Panc1 (cell line): ENCODE measurements around the gene FSIP2. TPM values are rescaled to one million over a fixed set of nuclear protein-coding genes. Genes with fewer than 3 reads are reported as not detected.

Source experiments
- ATAC-seq: fragments of 200-7000 bp; cut with Tn5 transposase; 2 replicates; pipeline ENCODE4 v1.9.1; 2020; ENCODE audit warnings: mild to moderate bottlenecking, moderate library complexity
- BruUV-seq: library from RNA; stranded (reverse); fragments of 400-500 nt; replicated peaks from 2 replicates; lab custom pipeline; 2021; lab: Mats Ljungman, UMichigan
- CTCF ChIA-PET: fragments of 300-600 bp; sonication (Branson Sonifier 250); formaldehyde crosslinking; loops from one replicate; lab custom pipeline; 2022; ENCODE audit warnings: antibody characterized with exemption; lab: Charles Lee
- POLR2A ChIA-PET: fragments of 300-600 bp; sonication (Branson Sonifier 250); formaldehyde crosslinking; loops from one replicate; lab custom pipeline; 2022; ENCODE audit warnings: antibody characterized with exemption; lab: Charles Lee
- DNase-seq: peaks from one replicate; pipeline ENCODE4 v3.0.0-alpha.2; 2010; ENCODE audit warnings: low read depth, low spot score
- H3K27ac ChIP-seq: 2 replicates; pipeline ENCODE4 v1.5.1; 2011; ENCODE audit warnings: mild to moderate bottlenecking, low read length, inconsistent platforms
- H3K27me3 ChIP-seq: fragments of 200-500 bp; sonication (Bioruptor generic); 2 replicates; pipeline ENCODE4 v1.6.0; 2014; ENCODE audit warnings: low read length, inconsistent platforms; ENCODE audit not compliant: control insufficient read depth, insufficient read depth
- H3K36me3 ChIP-seq: fragments of 200-500 bp; sonication (Bioruptor generic); 2 replicates; pipeline ENCODE4 v1.5.1; 2014; ENCODE audit warnings: inconsistent platforms, mild to moderate bottlenecking, low read length, moderate library complexity; ENCODE audit not compliant: control insufficient read depth, insufficient read depth
- H3K4me1 ChIP-seq: 2 replicates; pipeline ENCODE4 v1.5.1; 2011; ENCODE audit warnings: inconsistent platforms, mild to moderate bottlenecking, low read length, moderate library complexity; ENCODE audit not compliant: control insufficient read depth, insufficient read depth
- H3K4me3 ChIP-seq, 2 experiments: 2 replicates each; pipeline ENCODE4 v1.5.1; 2011 to 2012; ENCODE audit warnings: low read depth in 2 of 2, low read length in 2 of 2, mild to moderate bottlenecking in 2 of 2, inconsistent platforms in 1 of 2, moderate library complexity in 1 of 2
- H3K9me3 ChIP-seq: fragments of 200-500 bp; sonication (Bioruptor generic); 2 replicates; pipeline ENCODE4 v1.5.1; 2014; ENCODE audit warnings: low read depth, mild to moderate bottlenecking, inconsistent platforms, low read length, moderate library complexity; ENCODE audit not compliant: control insufficient read depth, insufficient read depth
- CTCF ChIP-seq: fragments of 450-650 bp; IDR thresholded peaks from 2 replicates; pipeline ENCODE4 v1.5.1; 2017; ENCODE audit warnings: mild to moderate bottlenecking
- POLR2AphosphoS5 ChIP-seq: IDR thresholded peaks from 2 replicates; pipeline ENCODE4 v1.6.1; 2012; ENCODE audit warnings: mild to moderate bottlenecking, low read depth, low read length, moderate library complexity
- REST ChIP-seq, 2 experiments: IDR thresholded peaks; 2 replicates each; pipeline ENCODE4 v1.6.1; 2011 to 2012; ENCODE audit warnings: low read depth in 2 of 2, control low read depth in 1 of 2, low read length in 1 of 2, mild to moderate bottlenecking in 1 of 2, moderate library complexity in 1 of 2; ENCODE audit not compliant: insufficient read depth in 1 of 2
- SIN3A ChIP-seq: IDR thresholded peaks from 2 replicates; pipeline ENCODE4 v1.6.1; 2012; ENCODE audit warnings: low read depth, mild to moderate bottlenecking, low read length, moderate library complexity, borderline replicate concordance; ENCODE audit not compliant: insufficient read depth
- TCF7L2 ChIP-seq: IDR thresholded peaks from 2 replicates; pipeline ENCODE4 v1.6.1; 2011; ENCODE audit warnings: mild to moderate bottlenecking, low read depth, low read length, inconsistent platforms
- in situ Hi-C: cut with HindIII; loops from 2 replicates; pipeline ENCODE4 v1.10.0; 2016; ENCODE audit warnings: low sequenced_read_pairs, low pct_unique_long_range_greater_than_20kb
- intact Hi-C: fragments of 100-400 bp; cut with micrococcal nuclease; formaldehyde crosslinking; loops from one replicate; pipeline ENCODE4 v1.10.0; 2022; ENCODE audit not compliant: unreplicated experiment
- total RNA-seq: library from RNA; stranded (reverse); gene quantifications from one replicate; pipeline ENCODE4 v1.2.1, GENCODE V29; 2021; ENCODE audit not compliant: unreplicated experiment

The FSIP2 gene
- total RNA-seq, 1 experiment from 2014 or later, result 0.03 TPM

- no peaks in the 10 kb centered on the region for H3K9me3 ChIP-seq
- TF ChIP-seq CTCF (no peak), REST (IDR thresholded peaks at IDR 0.05; ENCODE audit: insufficient read depth in 1 of 2, low read depth in 2 of 2, low read length in 1 of 2) (no peak), SIN3A (no peak), TCF7L2 (no peak), POLR2AphosphoS5 (no peak)
- ATAC-seq (no peak), DNase-seq (no peak)
- in situ Hi-C loops, result no loop called here
- no peaks in the 10 kb centered on the region for H3K4me1 ChIP-seq
- no peaks in the 10 kb centered on the region for H3K27me3 ChIP-seq
- ChIA-PET POLR2A (no interaction called here), CTCF (no interaction called here)
- BruUV-seq, result no TSS peak
- no peak overlapping the region for H3K27ac ChIP-seq
- H3K36me3 ChIP-seq, result no peaks in the 10 kb centered on the region
- no peak overlapping the region for H3K4me3 ChIP-seq
- intact Hi-C loops, result no loop called here
Observed at GRCh38 chr2:185790361-185790760, 51.8 kb downstream of the FSIP2 start.

- intact Hi-C loops, result no loop called here
- no peak overlapping the region for H3K27ac ChIP-seq
- CTCF ChIA-PET, result no interaction called here
Observed at GRCh38 chr2:185793532-185794345, 55.1 kb downstream of the FSIP2 start.

More at GRCh38 chr2:185793532-185794345, 55.1 kb downstream of the FSIP2 start:
- Histone ChIP-seq H3K9me3 (no peaks in the 10 kb centered on the region), H3K27me3 (no peaks in the 10 kb centered on the region), H3K4me3 (no peak overlapping the region), H3K4me1 (no peaks in the 10 kb centered on the region), H3K36me3 (no peaks in the 10 kb centered on the region)
- in situ Hi-C loops, result no loop called here
- POLR2A ChIA-PET, result no interaction called here
- BruUV-seq, result no TSS peak
- no peak for ATAC-seq
- no peak for DNase-seq
- no peak for TF ChIP-seq TCF7L2
- no peak for TF ChIP-seq POLR2AphosphoS5
- TF ChIP-seq REST (IDR thresholded peaks at IDR 0.05; ENCODE audit: insufficient read depth in 1 of 2, low read depth in 2 of 2, low read length in 1 of 2), result no peak
